GM12878 (cell line): ENCODE results near the gene HHAT. TPM values are rescaled to one million over a fixed set of nuclear protein-coding genes. Genes with fewer than 3 reads are reported as not detected.

ENCODE experiments used
- ATAC-seq: fragments of 200-7000 bp; cut with Tn5 transposase; 3 replicates; pipeline ENCODE4 v1.9.1; 2020; ENCODE audit warnings: mild to moderate bottlenecking, moderate library complexity
- BruUV-seq: library from RNA; stranded (reverse); fragments of 400-500 nt; replicated peaks from 2 replicates; lab custom pipeline; 2021; lab: Mats Ljungman, UMichigan
- CTCF ChIA-PET: fragments of 300-600 bp; sonication (Branson Sonifier 250); formaldehyde crosslinking; extraction: SDS; loops from one replicate; lab custom pipeline; 2021; ENCODE audit warnings: inconsistent platforms; lab: Yijun Ruan, JAX
- POLR2A ChIA-PET: fragments of 350-600 bp; formaldehyde crosslinking; extraction: SDS; loops from one replicate; lab custom pipeline; 2021; ENCODE audit warnings: inconsistent platforms; lab: Charles Lee
- RAD21 ChIA-PET: fragments of 300-600 bp; sonication (Branson Sonifier 250); formaldehyde crosslinking; loops from one replicate; lab custom pipeline; 2023; ENCODE audit warnings: antibody characterized with exemption; ENCODE audit not compliant: unreplicated experiment; lab: Charles Lee
- SMC1A ChIA-PET: fragments of 300-600 bp; sonication (Branson Sonifier 250); formaldehyde crosslinking; loops from one replicate; lab custom pipeline; 2023; ENCODE audit not compliant: unreplicated experiment, uncharacterized antibody; lab: Charles Lee
- DNase-seq: peaks from one replicate; pipeline ENCODE4 v3.0.0-alpha.2; 2011; ENCODE audit warnings: low read depth, low spot score
- FAIRE-seq: peaks from 3 replicates; lab custom pipeline; 2011; peaks lifted over from hg19 to GRCh38; lab: Jason Lieb, UNC
- H2AFZ ChIP-seq: 2 replicates; pipeline ENCODE4 v1.6.0; 2011; ENCODE audit warnings: low read depth, low read length, control low read depth; ENCODE audit not compliant: control insufficient read depth
- H3K27ac ChIP-seq: 2 replicates; pipeline ENCODE4 v1.5.1; 2011; ENCODE audit warnings: control low read depth; ENCODE audit not compliant: control insufficient read depth, insufficient read depth
- H3K27me3 ChIP-seq, 2 experiments: replicated peaks in 1 of 2; 2 replicates each; pipeline versions ENCODE4 v1.6.0 to v1.6.1; 2011; ENCODE audit warnings: low read length in 1 of 2; ENCODE audit not compliant: control insufficient read depth in 2 of 2, insufficient read depth in 2 of 2
- H3K36me3 ChIP-seq, 2 experiments: 2 replicates each; pipeline ENCODE4 v1.5.1; 2011; ENCODE audit warnings: low read length in 1 of 2; ENCODE audit not compliant: control insufficient read depth in 2 of 2, insufficient read depth in 2 of 2
- H3K4me1 ChIP-seq: 2 replicates; pipeline ENCODE4 v1.6.1; 2011; ENCODE audit warnings: mild to moderate bottlenecking, low read length, moderate library complexity, mixed read lengths; ENCODE audit not compliant: control insufficient read depth, insufficient read depth
- H3K4me2 ChIP-seq: 2 replicates; pipeline ENCODE4 v1.6.0; 2011; ENCODE audit warnings: control low read depth; ENCODE audit not compliant: control insufficient read depth, insufficient read depth
- H3K4me3 ChIP-seq: fragments of 200-600 bp; sonication (generic); 2 replicates; pipeline ENCODE4 v1.5.1; 2016
- H3K79me2 ChIP-seq: 2 replicates; pipeline ENCODE4 v1.6.0; 2011; ENCODE audit warnings: low read length; ENCODE audit not compliant: control insufficient read depth, insufficient read depth
- H3K9ac ChIP-seq: 2 replicates; pipeline ENCODE4 v1.8.0; 2011; ENCODE audit warnings: low read length, control low read depth, mixed read lengths; ENCODE audit not compliant: control insufficient read depth, insufficient read depth
- H3K9me3 ChIP-seq: replicated peaks from 3 replicates; pipeline ENCODE4 v1.5.1; 2011; ENCODE audit warnings: mild to moderate bottlenecking, low read length; ENCODE audit not compliant: control insufficient read depth, insufficient read depth
- H4K20me1 ChIP-seq: 2 replicates; pipeline ENCODE4 v1.6.0; 2011; ENCODE audit not compliant: control insufficient read depth, insufficient read depth
- RFX5 ChIP-seq: IDR thresholded peaks from 2 replicates; pipeline ENCODE4 v1.6.1; 2011; ENCODE audit warnings: low read depth, low read length, improper control_type of control experiment
- YBX1 ChIP-seq: fragments of 450-650 bp; IDR thresholded peaks from 2 replicates; pipeline ENCODE4 v1.6.1; 2016; ENCODE audit warnings: antibody characterized with exemption
- WGBS: methylation state at CpG from one replicate; pipeline ENCODE4 v1.1.6; 2016; ENCODE audit warnings: low lambda C conversion rate; ENCODE audit not compliant: insufficient replicate concordance, insufficient coverage; ENCODE audit errors: missing lambda C conversion rate; 5-methylcytosine and 5-hydroxymethylcytosine counted together
- in situ Hi-C: fragments of 300-500 bp; cut with MboI; formaldehyde crosslinking; loops from 9 replicates; pipeline ENCODE4 v1.14.3; 2018; ENCODE audit warnings: mixed read lengths
- intact Hi-C: fragments of 100-400 bp; cut with micrococcal nuclease; formaldehyde crosslinking; loops from one replicate; pipeline ENCODE4 v1.14.2; 2022; ENCODE audit not compliant: unreplicated experiment
- polyA plus RNA-seq, 11 experiments: library from polyadenylated mRNA; depleted of rRNA in 4 of 11; unstranded in 6 of 11; stranded (reverse) in 5 of 11; fragments of >200 nt; fragmentation: Nextera tagmentation in 4 of 11; fragmentation: Illumina TruSeq in 1 of 11; extraction: Ambion mirVana in 4 of 11; extraction: Trizol in 1 of 11; gene quantifications; 1 replicate in 1 of 11; 2 replicates in 10 of 11; pipeline versions ENCODE4 v1.2.1 to v1.2.3, GENCODE V29; 2011 to 2016; ENCODE audit warnings: inconsistent platforms in 2 of 11, missing spikeins in 2 of 11, low read depth in 1 of 11
- total RNA-seq, 4 experiments: library from RNA; depleted of rRNA in 3 of 4; stranded (reverse); fragments of >200 nt in 3 of 4; fragmentation: Illumina TruSeq in 1 of 4; extraction: Trizol in 1 of 4; gene quantifications; 2 replicates each; pipeline versions ENCODE4 v1.2.1 to v1.2.3, GENCODE V29; 2013 to 2021
- TF ChIP-seq, protein P1 (sequence below): fragments of 450-650 bp; IDR thresholded peaks from 2 replicates; pipeline ENCODE4 v1.6.1; 2016; ENCODE audit warnings: mild to moderate bottlenecking
- TF ChIP-seq, protein P2 (sequence below), 3 experiments: IDR thresholded peaks in 2 of 3; conservative IDR thresholded peaks in 1 of 3; 2 replicates each; pipeline ENCODE4 v1.5.1; 2011; ENCODE audit warnings: low read depth in 3 of 3, low read length in 3 of 3, mild to moderate bottlenecking in 3 of 3, control low read depth in 2 of 3, moderate library complexity in 2 of 3, inconsistent platforms in 1 of 3, mixed read lengths in 1 of 3; ENCODE audit not compliant: control insufficient read depth in 2 of 3, insufficient read depth in 1 of 3; ENCODE audit errors: extremely low read depth in 1 of 3
- TF ChIP-seq, protein P3 (sequence below): fragments of 450-650 bp; IDR thresholded peaks from 2 replicates; pipeline ENCODE4 v1.6.1; 2014; ENCODE audit warnings: mild to moderate bottlenecking
- TF ChIP-seq, protein P4 (sequence below): fragments of 450-650 bp; IDR thresholded peaks from 2 replicates; pipeline ENCODE4 v1.6.1; 2017; ENCODE audit warnings: mild to moderate bottlenecking

Gene HHAT
- total and polyA plus RNA-seq, 10 of the 15 experiments (the other 5 are each of a cell fraction or from before 2014, with no cell fraction given) = 1.2 to 37.6 (median 2.6) TPM

DNA sequence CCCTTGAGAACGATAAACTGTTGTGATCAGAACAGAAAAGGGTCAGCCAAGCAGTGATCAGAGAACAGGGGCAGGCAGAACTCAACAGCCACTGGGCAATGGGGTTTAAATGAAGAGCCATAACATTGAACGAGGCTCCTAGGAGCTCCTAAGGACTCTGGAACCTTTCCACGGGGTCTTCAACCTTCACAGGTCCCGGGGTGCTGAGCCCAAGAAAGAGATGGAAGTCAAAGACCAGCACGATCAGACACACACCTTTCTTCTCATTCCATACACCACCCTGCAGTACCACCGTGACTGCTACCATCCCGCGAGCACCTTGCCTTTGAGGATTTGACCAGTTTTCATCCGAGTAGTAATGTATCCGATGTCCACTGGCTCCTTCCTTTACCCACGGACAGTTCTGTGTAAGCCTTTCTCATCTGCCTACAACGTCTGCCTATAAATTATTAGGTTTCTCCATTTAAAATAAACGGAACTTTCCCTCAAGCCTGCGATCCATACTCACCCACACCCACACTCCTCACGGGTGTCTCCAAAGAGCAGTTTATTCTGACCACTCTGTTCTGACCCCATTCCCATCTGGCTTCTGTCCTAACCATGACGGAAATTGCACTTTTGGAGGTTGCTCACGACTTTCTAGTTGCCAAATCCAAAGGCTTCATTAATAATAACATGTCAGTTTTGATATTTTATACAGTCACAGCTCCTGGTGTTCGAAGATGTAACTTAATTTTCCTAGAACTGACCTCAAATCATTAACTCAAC is 16.8 kb upstream of the HHAT start:
- Histone ChIP-seq H3K9ac (no peak overlapping the region), H3K4me1 (no peaks in the 10 kb centered on the region), H3K36me3 (no peaks in the 10 kb centered on the region), H3K27ac (no peak overlapping the region), H3K9me3 (no peaks in the 10 kb centered on the region), H2AFZ (peak overlapping the region; percentile 54; the same call in 1 of the 2 replicates), H3K4me2 (no peak overlapping the region), H3K4me3 (no peak overlapping the region), H4K20me1 (no peaks in the 10 kb centered on the region), H3K79me2 (no peaks in the 10 kb centered on the region), H3K27me3 (peaks cover 0 to 2% of the 10 kb centered on the region in 2 experiments; a peak in 3 of 4 replicates)
- POLR2A ChIA-PET = no interaction called here
- no peak for FAIRE-seq
- CTCF ChIA-PET = interaction anchor here (0.7 to 5.7 kb wide), 16 partner anchors 8 to 489 kb away, joined by 3 to 32 read pairs (median 4); no protein-coding TSS in a partner anchor
- ATAC-seq = no peak; the same call in 1 of the 3 replicates
- in situ Hi-C loops = loop anchor here (5.0 kb wide), 2 partner anchors 170 to 445 kb away; no protein-coding TSS in a partner anchor
- no peak for TF ChIP-seq RFX5
- SMC1A ChIA-PET = interaction anchor here (0.9 to 3.4 kb wide), 5 partner anchors 16 to 169 kb away, joined by 3 to 22 read pairs (median 3); no protein-coding TSS in a partner anchor
- intact Hi-C loops = loop anchor here (1.0 to 5.0 kb wide), 3 partner anchors 90 to 452 kb away; no protein-coding TSS in a partner anchor
- DNase-seq = no peak
- WGBS = 50% methylated on average over 18 of the region's 18 CpGs
- RAD21 ChIA-PET = interaction anchor here (0.6 to 3.4 kb wide), 8 partner anchors 8 to 451 kb away, joined by 3 to 23 read pairs (median 3); no protein-coding TSS in a partner anchor
- BruUV-seq = no TSS peak

DNA sequence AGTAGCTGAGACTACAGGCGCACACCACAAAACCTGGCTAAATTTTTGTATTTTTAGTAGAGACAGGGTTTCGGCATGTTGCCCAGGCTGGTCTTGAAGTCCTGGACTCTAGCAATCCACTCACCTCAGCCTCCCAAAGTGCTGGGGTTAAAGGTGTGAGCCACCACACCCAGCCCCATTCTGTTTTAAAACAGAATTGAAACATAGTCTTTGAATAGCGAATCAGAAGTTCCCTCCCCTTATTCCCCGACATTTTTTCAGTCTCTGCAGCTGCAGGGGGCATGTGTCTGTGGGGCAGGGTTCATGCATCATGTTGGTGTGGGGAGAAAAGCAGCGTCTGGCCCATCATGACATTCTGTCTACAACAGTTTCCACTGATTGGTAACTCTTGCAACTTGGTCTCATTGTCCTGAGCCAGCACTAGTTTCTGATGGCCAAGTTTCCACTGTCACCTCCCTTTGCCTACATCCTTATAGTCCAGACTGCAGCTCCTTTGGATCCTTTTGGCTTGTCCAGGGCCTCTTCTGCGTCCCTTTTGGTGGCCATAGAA is 15.6 kb upstream of the HHAT start:
- POLR2A ChIA-PET = no interaction called here
- Histone ChIP-seq H4K20me1 (no peaks in the 10 kb centered on the region), H3K27ac (no peak overlapping the region), H3K79me2 (no peaks in the 10 kb centered on the region), H2AFZ (no peak overlapping the region), H3K27me3 (peaks cover 0 to 2% of the 10 kb centered on the region in 2 experiments; a peak in 2 of 4 replicates), H3K4me3 (no peak overlapping the region), H3K9ac (no peak overlapping the region), H3K4me1 (no peaks in the 10 kb centered on the region), H3K4me2 (no peak overlapping the region), H3K36me3 (no peaks in the 10 kb centered on the region), H3K9me3 (no peaks in the 10 kb centered on the region)
- in situ Hi-C loops = loop anchor here (5.0 kb wide), 2 partner anchors 171 to 446 kb away; no protein-coding TSS in a partner anchor
- 46% methylated on average over 6 of the region's 6 CpGs for whole genome bisulfite sequencing
- intact Hi-C loops = loop anchor here (5.0 kb wide), 1 partner anchor 89 kb away; no protein-coding TSS in a partner anchor
- DNase-seq (no peak), ATAC-seq (no peak), FAIRE-seq (no peak)
- BruUV-seq = no TSS peak
- CTCF ChIA-PET = interaction anchor here (0.6 to 5.7 kb wide), 8 partner anchors 12 to 490 kb away, joined by 3 to 32 read pairs (median 4); no protein-coding TSS in a partner anchor
- RAD21 ChIA-PET = interaction anchor here (1.0 to 3.4 kb wide), 3 partner anchors 48 to 170 kb away, joined by 3 to 23 read pairs (median 3); no protein-coding TSS in a partner anchor
- SMC1A ChIA-PET = interaction anchor here (0.7 kb wide), 1 partner anchor 20 kb away, joined by 3 read pairs; no protein-coding TSS in a partner anchor
- TF ChIP-seq, protein P1, sequence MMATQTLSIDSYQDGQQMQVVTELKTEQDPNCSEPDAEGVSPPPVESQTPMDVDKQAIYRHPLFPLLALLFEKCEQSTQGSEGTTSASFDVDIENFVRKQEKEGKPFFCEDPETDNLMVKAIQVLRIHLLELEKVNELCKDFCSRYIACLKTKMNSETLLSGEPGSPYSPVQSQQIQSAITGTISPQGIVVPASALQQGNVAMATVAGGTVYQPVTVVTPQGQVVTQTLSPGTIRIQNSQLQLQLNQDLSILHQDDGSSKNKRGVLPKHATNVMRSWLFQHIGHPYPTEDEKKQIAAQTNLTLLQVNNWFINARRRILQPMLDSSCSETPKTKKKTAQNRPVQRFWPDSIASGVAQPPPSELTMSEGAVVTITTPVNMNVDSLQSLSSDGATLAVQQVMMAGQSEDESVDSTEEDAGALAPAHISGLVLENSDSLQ = no peak
- TF ChIP-seq, protein P2, sequence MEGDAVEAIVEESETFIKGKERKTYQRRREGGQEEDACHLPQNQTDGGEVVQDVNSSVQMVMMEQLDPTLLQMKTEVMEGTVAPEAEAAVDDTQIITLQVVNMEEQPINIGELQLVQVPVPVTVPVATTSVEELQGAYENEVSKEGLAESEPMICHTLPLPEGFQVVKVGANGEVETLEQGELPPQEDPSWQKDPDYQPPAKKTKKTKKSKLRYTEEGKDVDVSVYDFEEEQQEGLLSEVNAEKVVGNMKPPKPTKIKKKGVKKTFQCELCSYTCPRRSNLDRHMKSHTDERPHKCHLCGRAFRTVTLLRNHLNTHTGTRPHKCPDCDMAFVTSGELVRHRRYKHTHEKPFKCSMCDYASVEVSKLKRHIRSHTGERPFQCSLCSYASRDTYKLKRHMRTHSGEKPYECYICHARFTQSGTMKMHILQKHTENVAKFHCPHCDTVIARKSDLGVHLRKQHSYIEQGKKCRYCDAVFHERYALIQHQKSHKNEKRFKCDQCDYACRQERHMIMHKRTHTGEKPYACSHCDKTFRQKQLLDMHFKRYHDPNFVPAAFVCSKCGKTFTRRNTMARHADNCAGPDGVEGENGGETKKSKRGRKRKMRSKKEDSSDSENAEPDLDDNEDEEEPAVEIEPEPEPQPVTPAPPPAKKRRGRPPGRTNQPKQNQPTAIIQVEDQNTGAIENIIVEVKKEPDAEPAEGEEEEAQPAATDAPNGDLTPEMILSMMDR (IDR thresholded peaks at IDR 0.05 in 2 of 3, conservative IDR thresholded peaks at IDR 0.05 in 1 of 3; ENCODE audit: control insufficient read depth in 2 of 3, extremely low read depth in 1 of 3, insufficient read depth in 1 of 3, low read depth in 3 of 3, low read length in 3 of 3) = no peak
- TF ChIP-seq, protein P3, sequence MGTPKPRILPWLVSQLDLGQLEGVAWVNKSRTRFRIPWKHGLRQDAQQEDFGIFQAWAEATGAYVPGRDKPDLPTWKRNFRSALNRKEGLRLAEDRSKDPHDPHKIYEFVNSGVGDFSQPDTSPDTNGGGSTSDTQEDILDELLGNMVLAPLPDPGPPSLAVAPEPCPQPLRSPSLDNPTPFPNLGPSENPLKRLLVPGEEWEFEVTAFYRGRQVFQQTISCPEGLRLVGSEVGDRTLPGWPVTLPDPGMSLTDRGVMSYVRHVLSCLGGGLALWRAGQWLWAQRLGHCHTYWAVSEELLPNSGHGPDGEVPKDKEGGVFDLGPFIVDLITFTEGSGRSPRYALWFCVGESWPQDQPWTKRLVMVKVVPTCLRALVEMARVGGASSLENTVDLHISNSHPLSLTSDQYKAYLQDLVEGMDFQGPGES = no peak
- TF ChIP-seq, protein P4, sequence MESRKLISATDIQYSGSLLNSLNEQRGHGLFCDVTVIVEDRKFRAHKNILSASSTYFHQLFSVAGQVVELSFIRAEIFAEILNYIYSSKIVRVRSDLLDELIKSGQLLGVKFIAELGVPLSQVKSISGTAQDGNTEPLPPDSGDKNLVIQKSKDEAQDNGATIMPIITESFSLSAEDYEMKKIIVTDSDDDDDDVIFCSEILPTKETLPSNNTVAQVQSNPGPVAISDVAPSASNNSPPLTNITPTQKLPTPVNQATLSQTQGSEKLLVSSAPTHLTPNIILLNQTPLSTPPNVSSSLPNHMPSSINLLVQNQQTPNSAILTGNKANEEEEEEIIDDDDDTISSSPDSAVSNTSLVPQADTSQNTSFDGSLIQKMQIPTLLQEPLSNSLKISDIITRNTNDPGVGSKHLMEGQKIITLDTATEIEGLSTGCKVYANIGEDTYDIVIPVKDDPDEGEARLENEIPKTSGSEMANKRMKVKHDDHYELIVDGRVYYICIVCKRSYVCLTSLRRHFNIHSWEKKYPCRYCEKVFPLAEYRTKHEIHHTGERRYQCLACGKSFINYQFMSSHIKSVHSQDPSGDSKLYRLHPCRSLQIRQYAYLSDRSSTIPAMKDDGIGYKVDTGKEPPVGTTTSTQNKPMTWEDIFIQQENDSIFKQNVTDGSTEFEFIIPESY = no peak
- TF ChIP-seq YBX1 = no peak
